ENCODE measurements around the gene RAB31.
"Not testable (repeated sequence)": the region's sequence is repeated elsewhere in the genome, so short reads cannot be mapped to it uniquely, and the experiment has no call there.

GRCh38 chr18:9902264-9902663 is 194.2 kb downstream of the RAB31 start:
- TF ChIP-seq CTCF, EP300 (IDR thresholded peaks at IDR 0.05): not testable (repeated sequence)

All from upper lobe of left lung (tissue), 4 donors.